Right lobe of liver (tissue), 4 donors: ENCODE data around the gene SCYL1.

Experiments used
- CTCF ChIP-seq, 4 donors: fragments of 200-600 bp in 3 of 4; fragments of 450-650 bp in 1 of 4; IDR thresholded peaks; one replicate each; pipeline versions ENCODE4 v1.5.1 to v1.8.0; 2016 to 2022; ENCODE audit warnings: antibody characterized with exemption in 4 of 4, mild to moderate bottlenecking in 2 of 4
- POLR2A ChIP-seq: fragments of 450-650 bp; IDR thresholded peaks from one replicate; pipeline ENCODE4 v1.6.1; 2017; ENCODE audit warnings: antibody characterized with exemption, mild to moderate bottlenecking
- donor health status: DM: no; HTN: no; CAD: no.
- donor health status: DM: no; HTN: no; CAD: no.
- donor health status: DM: no; HTN: yes; CAD: no.

- TF ChIP-seq POLR2A (peak; percentile 28), CTCF (IDR thresholded peaks at IDR 0.05) (no peak)
Measured at GRCh38 chr11:65503368-65503948, 21.4 kb upstream of the SCYL1 start.
